Head of caudate nucleus (tissue), 42 donors: ENCODE data around the gene TNS2.

Source experiments
- DNase-seq, 42 donors: peaks; one replicate each; pipeline versions ENCODE4 v3.0.0 to v3.0.0-alpha.2; 2020 to 2021; ENCODE audit warnings: mixed read lengths in 7 of 42
- intact Hi-C: fragments of 100-400 bp; cut with DNase I; formaldehyde crosslinking; loops from one replicate; pipeline ENCODE4 v1.15.0; 2022

The TNS2 gene

DNA sequence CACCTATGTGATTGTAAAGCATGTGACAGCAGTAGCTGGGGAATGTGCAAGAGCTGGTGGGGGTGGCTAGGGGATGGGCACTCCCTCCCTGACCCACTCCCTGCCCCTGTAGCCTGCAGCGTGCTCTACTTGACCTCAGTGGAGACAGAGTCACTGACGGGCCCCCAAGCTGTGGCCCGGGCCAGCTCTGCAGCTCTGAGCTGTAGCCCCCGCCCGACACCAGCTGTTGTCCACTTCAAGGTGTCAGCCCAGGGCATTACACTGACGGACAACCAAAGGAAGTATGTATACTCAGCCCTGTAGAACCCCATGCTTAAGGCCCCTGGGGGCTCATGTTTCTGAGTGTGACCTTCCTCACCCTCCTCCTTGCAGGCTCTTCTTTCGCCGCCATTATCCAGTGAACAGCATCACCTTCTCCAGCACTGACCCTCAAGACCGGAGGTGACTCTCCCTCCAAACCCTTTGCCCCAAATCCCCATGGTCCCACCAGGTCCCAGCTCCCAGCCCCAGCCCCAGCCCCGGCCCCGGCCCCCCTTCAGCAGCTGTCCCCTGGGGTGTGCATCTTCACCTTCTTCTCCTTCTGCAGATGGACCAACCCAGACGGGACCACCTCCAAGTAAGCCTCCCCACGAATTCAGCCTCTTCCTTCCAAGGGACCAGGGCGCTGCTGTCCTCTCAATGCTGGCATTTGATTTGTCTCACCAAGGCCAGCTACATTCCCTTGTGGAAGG, 13.3 kb downstream of the TNS2 start:
- intact Hi-C loops, result no loop called here
- peak in 7 of 42 donors; percentile 3 to 42 (median 28) for DNase-seq

DNA sequence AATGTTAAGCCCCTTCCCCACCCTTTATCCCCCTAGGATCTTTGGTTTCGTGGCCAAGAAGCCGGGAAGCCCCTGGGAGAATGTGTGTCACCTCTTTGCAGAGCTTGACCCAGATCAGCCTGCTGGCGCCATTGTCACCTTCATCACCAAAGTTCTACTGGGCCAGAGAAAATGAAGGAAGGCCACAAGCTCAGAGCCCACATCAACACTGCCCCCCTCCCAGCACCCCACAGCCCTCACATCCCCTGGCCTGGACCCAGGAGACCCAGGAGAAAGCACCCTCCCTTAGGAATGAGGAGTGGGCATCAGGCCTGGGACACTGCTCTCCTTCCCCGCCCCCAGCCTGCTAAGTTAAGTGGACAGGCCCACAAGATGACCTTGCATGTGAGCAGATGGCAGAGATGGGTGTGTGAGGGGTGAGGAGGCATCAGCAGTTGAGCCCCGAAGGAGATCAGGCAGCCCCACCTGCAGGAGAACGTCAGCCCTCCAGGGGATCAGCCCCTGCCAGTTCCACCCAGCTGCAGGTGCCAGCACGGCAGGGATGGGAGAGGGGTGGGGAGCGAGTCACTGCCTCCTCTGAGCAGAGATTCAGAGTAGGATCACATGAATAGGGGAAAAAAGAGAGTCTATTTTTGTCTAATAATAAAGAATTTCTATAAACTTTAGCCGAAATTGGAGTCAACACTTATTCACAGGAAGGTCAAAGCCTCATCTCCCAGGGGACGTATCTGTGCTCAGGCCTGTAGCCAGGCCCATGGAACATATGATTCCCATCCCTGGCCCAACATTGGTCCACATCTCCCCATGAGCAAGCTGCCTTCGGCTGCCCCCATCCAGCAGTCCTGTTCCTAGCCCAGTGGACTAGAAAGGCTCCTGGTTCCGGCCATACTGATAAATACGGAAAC, 14.1 kb downstream of the TNS2 start:
- intact Hi-C loops, result no loop called here
- peak in 14 of 42 donors; percentile 17 to 72 (median 47) for DNase-seq

DNA sequence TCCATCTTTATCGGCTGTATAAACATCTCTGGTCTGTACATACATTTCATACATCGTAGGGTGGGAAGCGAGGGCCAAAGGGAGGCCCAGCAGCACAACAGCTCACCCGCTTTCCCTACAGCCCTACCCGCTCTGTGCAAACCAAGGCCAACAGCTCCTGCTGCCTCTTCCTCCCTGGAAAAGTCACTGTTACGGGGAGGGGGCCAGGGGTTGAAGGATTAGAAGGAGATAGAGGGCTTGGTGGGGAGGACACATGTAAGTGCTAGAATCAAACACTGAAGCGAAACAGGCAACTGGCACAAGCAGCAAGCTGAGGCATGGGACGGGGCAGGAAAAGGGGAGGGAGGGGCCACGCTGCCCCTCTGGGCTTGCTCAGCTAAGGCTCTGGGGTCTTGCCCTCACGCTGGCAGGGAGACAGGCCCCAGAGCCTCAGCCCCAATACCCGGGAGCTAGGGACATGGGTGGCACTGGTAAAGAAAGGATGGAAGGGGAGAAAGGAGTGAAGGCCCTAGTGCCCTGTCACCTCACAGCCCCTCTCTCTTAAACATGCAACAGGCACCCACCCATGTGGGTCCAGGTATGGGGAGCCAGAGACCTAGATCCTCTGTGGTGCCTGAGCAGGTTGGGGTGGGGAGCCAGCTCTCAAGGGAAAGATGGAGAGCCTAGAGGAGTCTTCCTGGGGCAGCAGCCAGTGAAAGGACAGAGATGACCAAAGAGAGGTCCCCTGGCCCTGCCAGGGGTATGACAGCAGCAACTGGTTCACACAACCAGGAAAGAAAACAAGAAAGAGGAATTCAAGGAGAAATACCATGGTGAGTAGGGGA, 15.0 kb downstream of the TNS2 start:
- intact Hi-C loops, result loop anchor here (5.0 kb wide), 1 partner anchor 37 kb away; the partner anchor contains the start of gene SOAT2
- peak in 5 of 42 donors; percentile 4 to 40 (median 31) for DNase-seq

DNA sequence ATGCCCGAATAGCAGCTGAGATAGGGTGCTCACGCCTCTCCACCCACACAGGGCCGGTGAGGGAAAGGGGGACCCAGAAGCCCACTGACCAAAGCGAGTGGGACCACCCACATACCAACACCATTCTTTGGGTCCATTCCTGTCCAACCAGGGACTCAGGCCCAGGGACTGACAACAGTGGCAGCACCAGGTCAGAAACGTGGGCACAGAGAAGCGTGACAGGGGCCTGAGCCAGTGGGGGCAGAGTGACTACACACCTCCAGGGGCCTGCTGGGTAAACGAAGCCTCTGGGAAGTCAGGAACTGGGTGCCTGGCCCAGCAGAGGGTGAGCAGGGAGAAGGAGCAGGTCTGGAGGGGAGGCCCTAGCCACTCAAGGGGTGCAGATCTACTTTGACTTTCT, 15.6 kb downstream of the TNS2 start:
- intact Hi-C loops, result loop anchor here (5.0 kb wide), 1 partner anchor 37 kb away; the partner anchor contains the start of gene SOAT2
- peak in 5 of 42 donors; percentile 4 to 39 (median 21) for DNase-seq

DNA sequence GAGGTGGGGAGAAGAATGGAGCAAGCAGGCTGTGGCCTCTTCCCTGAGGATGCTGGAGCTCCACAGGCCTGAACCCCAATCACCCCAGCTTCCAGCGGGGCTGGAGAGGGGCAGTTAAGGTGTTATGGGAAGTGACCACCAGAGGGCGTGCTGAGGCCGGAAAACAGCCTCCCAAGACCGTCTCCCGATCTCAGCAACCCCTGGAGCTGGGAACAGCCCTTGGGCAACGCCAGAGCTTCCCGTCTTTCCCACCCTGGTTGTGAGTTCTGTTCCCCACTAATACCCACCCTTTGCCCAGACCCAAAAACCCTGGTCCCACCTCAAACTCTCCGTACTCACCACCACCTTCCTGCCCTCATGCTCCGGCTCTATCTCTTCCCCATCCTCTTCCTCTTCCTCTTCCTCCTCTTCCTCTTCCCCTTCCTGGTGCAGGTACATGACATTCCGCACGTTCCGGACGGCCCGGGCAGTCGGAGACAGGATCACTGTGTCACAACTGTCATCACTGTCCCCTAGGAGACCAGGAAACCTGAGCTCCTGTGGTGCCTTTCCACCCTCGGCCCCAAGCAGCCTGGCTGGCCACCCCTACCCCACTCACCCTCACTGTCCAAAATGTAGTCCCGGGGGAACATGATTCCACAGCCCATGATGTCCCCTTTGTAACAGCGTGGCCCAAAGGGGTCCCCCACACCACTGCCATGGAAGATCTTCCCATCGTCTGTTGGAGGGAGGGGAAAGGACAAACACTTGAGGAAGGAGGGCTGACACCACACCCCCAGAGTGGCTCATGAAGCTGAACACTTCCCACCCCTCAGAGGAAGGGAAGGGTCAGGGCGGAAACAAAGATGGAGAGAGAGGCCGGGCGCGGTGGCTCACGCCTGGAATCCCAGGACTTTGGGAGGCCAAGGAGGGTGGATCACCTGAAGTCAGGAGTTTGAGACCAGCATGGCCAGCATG, 16.4 kb downstream of the TNS2 start:
- intact Hi-C loops, result loop anchor here (5.0 kb wide), 1 partner anchor 36 kb away; the partner anchor contains the start of gene SOAT2
- peak in 41 of 42 donors; percentile 60 to 94 (median 83) for DNase-seq

DNA sequence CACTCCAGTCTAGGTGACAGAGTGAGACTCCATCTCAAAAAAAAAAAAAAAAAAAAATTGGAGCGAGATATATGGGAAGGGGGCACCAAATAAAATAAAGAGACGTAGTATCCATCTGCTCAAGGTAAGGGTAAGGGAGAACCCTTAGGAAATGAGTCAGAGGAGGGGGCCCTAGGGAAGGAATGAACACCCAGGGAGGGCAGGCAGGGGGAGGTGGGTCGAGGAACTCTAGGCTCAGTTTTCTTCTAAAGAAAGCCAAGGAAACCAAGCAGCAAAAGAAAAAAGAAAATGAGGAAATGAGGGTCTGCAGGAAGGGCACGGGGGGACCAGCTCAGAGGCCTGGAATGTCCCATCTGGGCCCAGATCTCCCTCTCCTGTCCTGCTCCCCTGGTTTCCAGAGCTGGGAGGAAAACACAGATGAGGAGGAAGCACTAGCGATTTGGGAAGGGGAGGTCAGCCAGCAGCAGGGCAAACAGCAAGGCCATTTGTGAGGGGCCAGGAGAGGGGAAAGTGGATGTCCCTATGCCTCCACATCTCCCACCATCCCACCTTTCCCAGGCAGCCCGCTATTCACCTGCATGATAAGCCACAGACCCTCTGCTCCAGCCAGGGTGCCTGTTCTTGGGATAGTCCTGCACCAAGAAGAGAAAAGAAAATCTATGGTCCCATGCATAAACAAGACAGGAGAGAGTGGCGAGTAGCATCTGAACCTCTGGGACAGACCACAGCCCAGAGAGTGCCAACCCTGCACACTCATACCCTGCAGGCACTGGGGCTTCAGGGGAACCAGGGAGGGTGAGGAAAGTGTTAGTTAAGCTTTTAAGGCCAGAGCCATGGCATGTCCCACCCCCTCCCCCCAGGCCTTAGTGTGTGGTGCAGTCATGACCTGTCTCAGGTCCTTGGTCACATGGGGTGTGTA, 17.5 kb downstream of the TNS2 start:
- peak in 1 of 42 donors; percentile 39 for DNase-seq
- intact Hi-C loops, result loop anchor here (5.0 kb wide), 1 partner anchor 35 kb away; the partner anchor contains the start of gene SOAT2

DNA sequence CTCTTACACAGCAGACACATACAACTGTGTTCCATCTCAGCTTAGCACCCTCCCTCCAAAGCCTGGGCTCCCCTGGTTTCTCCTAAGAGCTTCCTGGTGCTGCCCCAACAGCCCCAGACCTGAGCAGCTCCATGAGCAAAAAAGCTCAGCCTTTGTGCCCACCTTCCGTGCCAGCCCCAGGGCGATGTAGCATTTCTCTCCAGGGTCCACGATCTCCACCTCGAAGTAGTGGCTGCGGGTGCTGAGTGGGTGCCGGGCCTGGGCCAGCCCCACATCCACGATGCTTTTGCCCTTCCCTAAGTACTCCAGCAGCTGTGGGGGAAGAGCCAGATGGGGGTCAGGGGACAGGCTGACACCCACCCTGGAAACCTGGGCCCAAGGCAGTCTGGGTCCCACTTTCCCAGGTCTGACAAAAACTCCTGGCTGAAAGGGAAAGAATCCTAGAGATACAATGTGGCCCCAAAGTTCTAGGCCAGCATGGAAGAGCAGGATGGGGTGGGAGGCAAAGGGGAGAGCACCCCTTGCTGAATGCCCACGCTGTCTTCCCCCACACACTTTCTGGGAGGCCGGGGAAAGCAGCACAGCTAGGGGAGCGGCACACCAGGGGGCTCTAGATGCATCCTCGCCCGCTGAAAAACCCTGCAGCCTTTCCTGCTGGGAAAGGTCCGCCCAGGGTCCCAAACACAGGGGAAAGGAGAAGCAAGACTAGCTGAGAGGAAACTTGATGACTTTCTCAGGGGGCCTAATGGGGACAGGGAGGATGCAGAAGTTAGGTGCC, 18.3 kb downstream of the TNS2 start:
- DNase-seq, result peak in 3 of 42 donors; percentile 5 to 21 (median 16)
- intact Hi-C loops, result loop anchor here (5.0 kb wide), 1 partner anchor 34 kb away; the partner anchor contains the start of gene SOAT2

DNA sequence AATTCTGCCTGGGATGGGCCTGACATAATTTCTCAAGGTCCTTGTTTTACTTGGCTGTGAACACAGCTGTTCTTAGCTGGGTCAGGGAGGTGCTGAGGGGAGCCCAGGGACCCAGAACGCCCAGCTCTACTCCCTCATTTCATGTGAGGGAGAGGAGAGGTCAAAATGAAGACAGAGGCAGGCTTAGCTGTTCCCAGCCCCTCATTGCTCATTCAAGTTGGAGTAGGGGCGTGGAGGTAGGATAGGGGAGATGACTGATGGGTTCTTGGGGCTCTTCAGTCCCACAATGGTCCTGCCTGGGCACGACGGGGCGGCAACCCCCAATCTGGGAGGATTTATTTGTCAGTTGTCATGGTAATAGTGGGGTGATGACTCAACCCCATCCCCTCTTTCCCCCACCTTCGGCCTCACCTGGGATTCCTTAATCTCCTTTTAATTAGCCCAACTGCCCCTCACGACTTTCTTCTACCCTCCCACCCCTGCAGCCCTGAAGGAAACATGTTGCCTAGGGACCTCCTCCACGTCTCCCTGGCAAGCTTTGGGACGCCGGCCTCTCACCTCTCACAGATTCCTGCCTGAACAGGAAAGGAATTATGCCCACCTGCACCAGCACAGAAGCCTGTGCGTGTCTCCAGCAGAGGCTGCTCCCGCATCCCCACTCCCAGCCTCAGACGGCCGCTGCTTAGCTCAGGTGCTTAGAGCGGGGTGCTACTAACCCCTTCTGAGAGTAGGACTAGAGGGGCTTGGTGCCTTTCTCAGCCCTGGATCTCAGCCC, 19.1 kb downstream of the TNS2 start:
- peak in 3 of 42 donors; percentile 14 to 44 (median 24) for DNase-seq

DNA sequence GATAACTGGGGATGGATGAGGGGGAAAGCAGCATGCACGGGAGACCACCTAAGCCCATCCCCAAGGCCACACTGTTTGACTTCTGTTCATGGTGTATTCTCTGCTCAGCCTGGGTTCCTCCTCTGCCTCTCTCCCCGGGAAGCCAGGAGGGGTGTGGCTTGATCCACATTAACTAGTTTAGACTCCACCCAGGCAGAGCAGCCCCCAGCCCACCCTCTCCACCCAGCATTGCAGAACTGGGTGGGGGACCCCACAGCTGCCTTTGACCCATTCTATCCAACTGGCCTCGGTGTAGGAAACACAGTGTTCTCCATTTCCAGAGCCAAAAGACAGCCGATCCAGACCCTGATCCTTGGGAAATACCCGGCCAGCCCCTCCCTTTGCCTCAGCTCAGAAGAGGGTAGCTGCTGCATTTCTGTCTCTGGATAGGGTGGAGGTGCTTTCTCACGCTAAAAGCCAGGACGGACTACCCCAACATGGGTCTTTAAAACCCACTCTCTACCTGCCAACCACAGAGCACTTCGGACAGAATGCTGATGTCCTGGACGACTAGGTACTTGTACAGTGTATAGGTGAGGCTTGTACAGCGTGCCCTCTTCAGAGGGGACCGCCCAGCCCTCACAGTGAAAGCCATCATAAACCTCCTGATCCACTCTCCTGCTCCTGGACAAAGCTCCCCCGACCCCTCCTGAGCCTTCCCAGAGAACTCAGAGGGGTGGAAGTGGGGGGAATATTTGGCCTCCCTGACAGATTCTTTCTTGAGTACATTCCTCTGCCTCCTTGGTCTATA, 20.0 kb downstream of the TNS2 start:
- intact Hi-C loops, result loop anchor here (5.0 kb wide), 1 partner anchor 32 kb away; the partner anchor contains the start of gene SOAT2
- DNase-seq, result peak in 1 of 42 donors; percentile 27

More for the DNA sequence above, 19.1 kb downstream of the TNS2 start:
- intact Hi-C loops, result loop anchor here (5.0 kb wide), 1 partner anchor 33 kb away; the partner anchor contains the start of gene SOAT2

DNA sequence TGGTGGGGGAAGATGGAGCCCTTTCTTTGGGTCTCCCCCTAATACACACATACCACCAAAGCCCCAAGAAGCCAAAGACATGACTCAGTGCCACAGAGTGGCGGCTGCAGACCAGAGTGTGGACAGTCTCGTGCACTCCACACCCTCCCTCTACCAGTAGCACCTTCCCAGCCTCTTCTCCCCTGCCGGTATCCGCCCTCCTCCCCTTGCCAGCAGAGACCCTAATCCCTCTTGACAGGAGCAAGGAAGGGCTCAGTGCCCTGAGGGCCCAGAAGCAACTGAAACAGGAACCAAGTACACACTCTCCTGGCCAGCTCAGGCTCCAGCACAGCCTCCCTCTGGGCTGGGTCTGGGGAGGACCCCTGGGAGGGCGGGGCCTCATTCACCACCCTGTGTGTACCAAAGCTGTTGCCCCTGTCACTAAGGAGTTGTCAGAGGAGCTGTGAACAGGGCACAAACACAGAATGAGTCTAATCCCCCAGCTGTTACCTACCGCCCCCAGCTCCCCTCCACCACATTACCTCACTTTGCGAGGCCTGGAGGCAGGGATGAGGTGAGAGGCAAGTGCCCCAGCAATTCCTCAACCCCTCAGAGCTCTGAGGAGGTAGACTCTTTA, 21.1 kb downstream of the TNS2 start:
- intact Hi-C loops, result no loop called here
- no peak for DNase-seq

DNA sequence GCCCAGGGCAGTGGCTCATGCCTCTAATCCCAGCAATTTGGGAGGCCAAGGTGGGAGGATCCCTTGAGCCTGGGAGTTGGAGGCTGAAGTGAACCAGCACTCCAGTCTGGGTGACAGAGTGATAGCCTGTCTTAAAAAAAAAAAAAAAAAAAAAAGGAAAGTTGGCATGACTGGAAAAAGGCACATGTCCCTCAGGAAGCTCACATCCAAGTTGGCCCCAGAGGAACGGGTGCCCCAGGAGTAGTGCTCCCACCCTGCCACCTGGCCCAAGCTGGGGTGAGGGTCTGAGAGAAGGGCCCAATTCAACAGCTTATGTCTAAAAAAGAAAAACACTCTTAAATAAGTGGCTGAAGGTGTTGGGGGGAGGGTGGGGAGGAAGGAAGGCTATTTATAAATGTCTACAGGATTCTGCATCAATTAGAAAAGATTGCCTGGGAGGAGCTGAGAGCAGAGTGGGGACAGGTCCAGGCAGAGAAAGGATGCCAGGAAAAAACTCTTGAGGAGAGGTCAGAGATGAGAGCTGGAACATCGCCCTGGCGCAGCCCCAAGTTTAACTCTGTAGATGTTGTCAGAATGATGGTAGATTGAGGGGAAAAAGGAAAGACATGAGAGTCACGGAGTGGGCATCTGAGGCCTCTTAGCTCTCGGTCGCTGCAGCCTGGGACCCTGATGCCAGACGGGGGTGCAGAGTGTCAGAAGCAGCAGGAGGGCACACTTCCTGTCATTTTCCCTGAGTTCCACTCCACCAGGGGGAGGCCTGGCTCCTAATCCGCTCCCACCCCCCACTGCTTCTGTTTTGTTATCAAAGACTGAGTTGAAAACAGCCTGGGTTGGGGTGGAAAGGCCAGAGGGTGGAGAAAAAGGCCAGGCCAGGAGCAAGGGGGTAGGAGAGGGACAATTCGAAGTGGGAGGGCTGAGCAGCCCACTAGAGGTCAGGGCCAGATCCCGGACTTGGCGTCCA, 22.0 kb downstream of the TNS2 start:
- peak in 2 of 42 donors; percentile 5 to 17 for DNase-seq
- intact Hi-C loops, result no loop called here

DNA sequence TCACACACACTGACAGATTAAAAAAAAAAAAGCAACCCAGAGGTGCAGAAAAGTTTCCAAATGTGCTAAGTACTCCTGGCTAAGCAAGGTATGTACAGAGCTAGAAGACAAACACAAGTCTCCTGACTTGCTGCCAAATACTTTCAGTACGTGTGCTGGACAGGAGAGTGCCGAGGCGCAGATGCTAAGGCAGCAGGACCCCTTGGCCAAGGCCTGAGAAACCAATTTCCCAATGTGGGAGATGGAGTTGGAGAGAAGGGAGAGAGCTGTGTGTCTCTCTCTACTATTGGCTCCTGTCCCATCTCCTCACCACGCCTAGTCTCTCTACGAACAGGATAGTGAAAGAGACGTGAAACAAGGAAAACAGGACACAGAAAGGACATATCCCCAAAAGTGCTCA, 24.0 kb downstream of the TNS2 start:
- DNase-seq, result no peak
- intact Hi-C loops, result no loop called here
